ENCODE data around the gene TUBGCP6.

The TUBGCP6 gene

GRCh38 chr22:50208939-50209892, 35.6 kb downstream of the TUBGCP6 start:
- H2AFZ ChIP-seq: no peak overlapping the region
- no peaks in the 10 kb centered on the region for H3K36me3 ChIP-seq (ENCODE audit: control insufficient read depth, insufficient read depth, low read length)
- no peak overlapping the region for H3K27ac ChIP-seq
- H3K9me3 ChIP-seq (ENCODE audit: control insufficient read depth, low read length): no peaks in the 10 kb centered on the region
- no peaks in the 10 kb centered on the region for H3K27me3 ChIP-seq (ENCODE audit: control insufficient read depth, insufficient read depth, low read length)
- no peak overlapping the region for H3K9ac ChIP-seq
- no peak for TF ChIP-seq CTCF (IDR thresholded peaks at IDR 0.05)
- H3K79me2 ChIP-seq: peaks cover 7% of the 10 kb centered on the region
- H3K4me2 ChIP-seq (ENCODE audit: low read length): no peak overlapping the region
- H3K4me1 ChIP-seq: peaks cover 2% of the 10 kb centered on the region
- H3K4me3 ChIP-seq (ENCODE audit: low read depth, low read length): no peak overlapping the region

- Histone ChIP-seq H3K36me3 (ENCODE audit: control insufficient read depth, insufficient read depth, low read length) (no peaks in the 10 kb centered on the region), H3K27ac (no peak overlapping the region), H3K4me2 (ENCODE audit: low read length) (no peak overlapping the region), H2AFZ (no peak overlapping the region), H3K4me3 (ENCODE audit: low read depth, low read length) (no peak overlapping the region), H3K9me3 (ENCODE audit: control insufficient read depth, low read length) (no peaks in the 10 kb centered on the region), H3K9ac (no peak overlapping the region), H3K79me2 (peaks cover 7% of the 10 kb centered on the region), H3K27me3 (ENCODE audit: control insufficient read depth, insufficient read depth, low read length) (no peaks in the 10 kb centered on the region), H3K4me1 (peaks cover 2% of the 10 kb centered on the region)
- no peak for TF ChIP-seq CTCF (IDR thresholded peaks at IDR 0.05)
These were observed 36.3 kb downstream of the TUBGCP6 start for GRCh38 chr22:50208430-50208938.

GRCh38 chr22:50207383-50208140, 37.3 kb downstream of the TUBGCP6 start:
- Histone ChIP-seq H2AFZ (no peak overlapping the region), H3K9me3 (ENCODE audit: control insufficient read depth, low read length) (no peaks in the 10 kb centered on the region), H3K4me3 (ENCODE audit: low read depth, low read length) (no peak overlapping the region), H3K4me2 (ENCODE audit: low read length) (no peak overlapping the region), H3K9ac (no peak overlapping the region), H3K27me3 (ENCODE audit: control insufficient read depth, insufficient read depth, low read length) (no peaks in the 10 kb centered on the region), H3K79me2 (peaks cover 10% of the 10 kb centered on the region), H3K4me1 (peaks cover 2% of the 10 kb centered on the region), H3K27ac (no peak overlapping the region), H3K36me3 (ENCODE audit: control insufficient read depth, insufficient read depth, low read length) (no peaks in the 10 kb centered on the region)
- no peak for TF ChIP-seq CTCF (IDR thresholded peaks at IDR 0.05)

- Histone ChIP-seq H3K4me3 (ENCODE audit: low read depth, low read length) (no peak overlapping the region), H3K4me1 (peaks cover 2% of the 10 kb centered on the region), H3K27ac (no peak overlapping the region), H3K9ac (no peak overlapping the region), H3K27me3 (ENCODE audit: control insufficient read depth, insufficient read depth, low read length) (no peaks in the 10 kb centered on the region), H2AFZ (no peak overlapping the region), H3K79me2 (peaks cover 10% of the 10 kb centered on the region), H3K9me3 (ENCODE audit: control insufficient read depth, low read length) (no peaks in the 10 kb centered on the region), H3K36me3 (ENCODE audit: control insufficient read depth, insufficient read depth, low read length) (no peaks in the 10 kb centered on the region), H3K4me2 (ENCODE audit: low read length) (no peak overlapping the region)
- no peak for TF ChIP-seq CTCF (IDR thresholded peaks at IDR 0.05)
These were observed 38.2 kb downstream of the TUBGCP6 start for GRCh38 chr22:50206599-50206998.

Data from parathyroid adenoma (tissue), 2 donors.